HepG2 (cell line): Measurements from ENCODE around the gene TCF23. TPM values are rescaled to one million over a fixed set of nuclear protein-coding genes. Genes with fewer than 3 reads are reported as not detected.
A peak's percentile ranks its signal among the peaks of the same experiment; 100 is the strongest.

Experiments
- ASH2L ChIP-seq: fragments of 300-600, 200-600 bp; sonication (generic); IDR thresholded peaks from 2 replicates; pipeline ENCODE4 v1.7.0; 2017; ENCODE audit warnings: low read depth, mild to moderate bottlenecking, moderate library complexity, mixed read lengths, low read length; ENCODE audit not compliant: insufficient read length
- ATRX ChIP-seq: sonication (generic); formaldehyde crosslinking; IDR thresholded peaks from 2 replicates; pipeline ENCODE4 v1.4.0; 2020; ENCODE audit warnings: missing genetic modification reagents, borderline replicate concordance
- CAMTA2 ChIP-seq: sonication (generic); formaldehyde crosslinking; IDR thresholded peaks from 2 replicates; pipeline ENCODE4 v1.4.0; 2020; ENCODE audit warnings: mild to moderate bottlenecking, missing genetic modification reagents, borderline replicate concordance
- CREM ChIP-seq, 2 experiments: sonication (generic) in 1 of 2; formaldehyde crosslinking in 1 of 2; IDR thresholded peaks; 2 replicates each; pipeline versions ENCODE4 v1.4.0 to v1.6.1; 2016 to 2020; ENCODE audit warnings: antibody characterized with exemption in 1 of 2, mild to moderate bottlenecking in 1 of 2, missing genetic modification reagents in 1 of 2
- DNMT1 ChIP-seq: sonication (generic); formaldehyde crosslinking; IDR thresholded peaks from 2 replicates; pipeline ENCODE4 v1.5.1; 2020; ENCODE audit warnings: mild to moderate bottlenecking, missing genetic modification reagents
- FOXP4 ChIP-seq: sonication (generic); formaldehyde crosslinking; IDR thresholded peaks from 2 replicates; pipeline ENCODE4 v1.4.0; 2020; ENCODE audit warnings: missing genetic modification reagents
- MED1 ChIP-seq: sonication (generic); formaldehyde crosslinking; IDR thresholded peaks from 2 replicates; pipeline ENCODE4 v1.4.0; 2020; ENCODE audit warnings: missing genetic modification reagents
- NCOR1 ChIP-seq: fragments of 200-600 bp; sonication (generic); IDR thresholded peaks from 2 replicates; pipeline ENCODE4 v1.7.0; 2017; ENCODE audit warnings: antibody characterized with exemption, low read length, borderline replicate concordance
- PAXIP1 ChIP-seq: sonication (generic); formaldehyde crosslinking; conservative IDR thresholded peaks from 2 replicates; pipeline ENCODE4 v1.4.0; 2020; ENCODE audit warnings: mild to moderate bottlenecking, missing genetic modification reagents, moderate library complexity
- RXRB ChIP-seq: IDR thresholded peaks from 2 replicates; pipeline ENCODE4 v1.6.1; 2016; ENCODE audit warnings: borderline replicate concordance, missing genetic modification reagents, missing compliant biosample characterization
- SMYD3 ChIP-seq: sonication (generic); formaldehyde crosslinking; IDR thresholded peaks from 2 replicates; pipeline ENCODE4 v1.8.1; 2023; ENCODE audit warnings: mild to moderate bottlenecking, missing genetic modification reagents
- TARDBP ChIP-seq: sonication (generic); formaldehyde crosslinking; IDR thresholded peaks from 2 replicates; pipeline ENCODE4 v1.8.0; 2022; ENCODE audit warnings: mild to moderate bottlenecking, missing genetic modification reagents
- TERF1 ChIP-seq: sonication (generic); formaldehyde crosslinking; IDR thresholded peaks from 2 replicates; pipeline ENCODE4 v1.8.0; 2022; ENCODE audit warnings: mild to moderate bottlenecking, missing genetic modification reagents, moderate library complexity
- ZBTB2 ChIP-seq: sonication (generic); formaldehyde crosslinking; IDR thresholded peaks from 2 replicates; pipeline ENCODE4 v1.8.0; 2022; ENCODE audit warnings: low read depth, missing genetic modification reagents
- ZIK1 ChIP-seq: sonication (generic); formaldehyde crosslinking; IDR thresholded peaks from 2 replicates; pipeline ENCODE4 v1.5.0; 2020; ENCODE audit warnings: mild to moderate bottlenecking, low read depth, missing genetic modification reagents, borderline replicate concordance
- ZMAT3 ChIP-seq: sonication (generic); formaldehyde crosslinking; conservative IDR thresholded peaks from 2 replicates; pipeline ENCODE4 v1.7.0; 2021; ENCODE audit warnings: missing genetic modification reagents
- ZNF468 ChIP-seq: sonication (generic); formaldehyde crosslinking; IDR thresholded peaks from 2 replicates; pipeline ENCODE4 v1.8.0; 2022; ENCODE audit warnings: mild to moderate bottlenecking, moderate library complexity, missing genetic modification reagents
- ZSCAN30 ChIP-seq: sonication (generic); formaldehyde crosslinking; IDR thresholded peaks from 2 replicates; pipeline ENCODE4 v1.5.0; 2020; ENCODE audit warnings: mild to moderate bottlenecking, missing genetic modification reagents
- polyA plus RNA-seq, 8 experiments: library from polyadenylated mRNA; depleted of rRNA in 3 of 8; stranded (reverse) in 7 of 8; unstranded in 1 of 8; fragments of >200 nt; fragmentation: Illumina TruSeq in 4 of 8; extraction: Trizol in 4 of 8; gene quantifications; 2 replicates each; pipeline versions ENCODE4 v1.2.1 to v1.2.3, GENCODE V29; 2011 to 2016; ENCODE audit warnings: low read depth in 4 of 8, missing spikeins in 1 of 8, mixed read lengths in 1 of 8; ENCODE audit not compliant: insufficient read depth in 1 of 8
- total RNA-seq, 5 experiments: library from RNA; depleted of rRNA; stranded (reverse); fragments of >200 nt; fragmentation: Illumina TruSeq; extraction: Trizol; gene quantifications; 2 replicates each; pipeline ENCODE4 v1.2.3, GENCODE V29; 2016; ENCODE audit warnings: low read depth in 1 of 5

The TCF23 gene
- total and polyA plus RNA-seq, 2 of the 13 experiments (the other 11 are each of a cell fraction or from before 2014, with no cell fraction given) = 0.02 to 1.4 TPM

DNA sequence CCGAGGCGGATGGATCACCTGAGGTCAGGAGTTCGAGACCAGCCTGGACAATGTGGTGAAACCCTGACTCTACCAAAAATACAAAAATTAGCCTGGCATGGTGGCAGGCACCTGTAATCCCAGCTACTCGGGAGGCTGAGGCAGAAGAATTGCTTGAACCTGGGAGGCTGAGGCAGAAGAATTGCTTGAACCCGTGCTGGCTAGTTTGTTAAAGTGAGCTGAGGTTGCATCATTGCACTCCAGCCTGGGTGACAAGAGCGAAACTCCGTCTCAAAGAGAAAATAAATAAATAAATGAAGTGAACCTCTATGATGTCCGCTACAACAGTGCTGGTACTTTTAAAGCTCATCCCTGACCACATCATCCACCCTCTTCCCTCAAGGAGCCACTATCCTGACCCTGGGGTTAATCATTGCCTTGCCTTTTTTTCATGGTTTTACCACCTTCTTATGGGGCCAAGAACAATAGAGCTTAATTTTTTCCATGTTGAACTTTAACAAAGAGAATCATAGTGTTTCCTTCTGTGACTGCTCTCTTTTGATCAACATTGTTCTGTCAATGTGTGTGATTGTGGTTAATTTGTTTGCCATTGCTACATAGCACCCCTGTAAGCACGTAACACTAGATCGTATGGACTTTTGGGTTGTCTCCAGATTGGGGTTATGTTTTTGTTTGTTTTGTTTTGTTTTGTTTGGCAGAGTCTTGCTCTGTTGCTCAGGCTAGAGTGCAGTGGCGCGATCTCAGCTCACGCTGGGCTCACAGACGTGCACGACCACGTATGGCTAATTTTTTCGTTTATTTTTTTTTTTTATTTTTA lies 45.9 kb downstream of the TCF23 start (continued):
- TF ChIP-seq ZBTB2 (CRISPR knock-in tag) = no peak
- TF ChIP-seq PAXIP1 (CRISPR knock-in tag) = peak; percentile 74
- peak; percentile 54 for TF ChIP-seq ASH2L
- no peak for TF ChIP-seq ZSCAN30
- TF ChIP-seq TERF1 (CRISPR knock-in tag) = no peak
- TF ChIP-seq NCOR1 = peak; percentile 73; the same call in 1 of the 2 replicates
- peak; percentile 76 for TF ChIP-seq MED1 (CRISPR knock-in tag)
- no peak for TF ChIP-seq DNMT1
- no peak for TF ChIP-seq ATRX (CRISPR knock-in tag)
- peak; percentile 74 for TF ChIP-seq CREM (IDR thresholded peaks at IDR 0.05)
- TF ChIP-seq CREM (CRISPR knock-in tag; IDR thresholded peaks at IDR 0.05) = no peak
- TF ChIP-seq SMYD3 (CRISPR knock-in tag) = no peak
- TF ChIP-seq ZNF468 (CRISPR knock-in tag) = no peak
- 0 out of 2 replicates have a peak, but pooled peaks have one; percentile 35 for TF ChIP-seq TARDBP
- no peak for TF ChIP-seq ZIK1 (CRISPR knock-in tag)
- TF ChIP-seq ZMAT3 (CRISPR knock-in tag) = no peak
- TF ChIP-seq FOXP4 (CRISPR knock-in tag) = peak; percentile 64; the same call in 1 of the 2 replicates
- TF ChIP-seq RXRB (CRISPR knock-in tag) = 0 out of 2 replicates have a peak, but pooled peaks have one; percentile 34
- 0 out of 2 replicates have a peak, but pooled peaks have one; percentile 47 for TF ChIP-seq CAMTA2 (CRISPR knock-in tag)
